GM12891 (cell line): ENCODE results near the gene LRRC8D.

Experiments used
- PAX5 ChIP-seq: IDR thresholded peaks from 2 replicates; pipeline ENCODE4 v1.6.1; 2011; ENCODE audit warnings: low read length, moderate library complexity, mild to moderate bottlenecking; ENCODE audit not compliant: insufficient read depth, severe bottlenecking
- POLR2A ChIP-seq: IDR thresholded peaks from 2 replicates; pipeline ENCODE4 v1.6.1; 2011; ENCODE audit warnings: low read depth, low read length, control low read depth
- POLR2AphosphoS5 ChIP-seq: IDR thresholded peaks from 2 replicates; pipeline ENCODE4 v1.6.1; 2011; ENCODE audit warnings: low read depth, low read length, control low read depth
- POU2F2 ChIP-seq: IDR thresholded peaks from 2 replicates; pipeline ENCODE4 v1.6.1; 2011; ENCODE audit warnings: low read depth, mild to moderate bottlenecking, control low read depth, low read length, moderate library complexity
- SPI1 ChIP-seq: IDR thresholded peaks from 2 replicates; pipeline ENCODE4 v1.6.1; 2011; ENCODE audit warnings: low read depth, low read length, control low read depth
- TAF1 ChIP-seq: IDR thresholded peaks from 2 replicates; pipeline ENCODE4 v1.6.1; 2011; ENCODE audit warnings: low read depth, low read length, control low read depth

- no peak for TF ChIP-seq POLR2AphosphoS5
- no peak for TF ChIP-seq POLR2A
- no peak for TF ChIP-seq TAF1
- no peak for TF ChIP-seq PAX5
- TF ChIP-seq POU2F2 = no peak
- no peak for TF ChIP-seq SPI1
Observed at GRCh38 chr1:89939059-89939570, 118.3 kb downstream of the LRRC8D start.
